ENCODE measurements around the gene TCP1.
"Not testable (repeated sequence)": the region's sequence is repeated elsewhere in the genome, so short reads cannot be mapped to it uniquely, and the experiment has no call there.

GRCh38 chr6:159794976-159795375, 5.6 kb upstream of the TCP1 start:
- not testable (repeated sequence) for TF ChIP-seq EZH2phosphoT487 (IDR thresholded peaks at IDR 0.05; ENCODE audit: insufficient read depth, low read depth); EZH2 (IDR thresholded peaks at IDR 0.05; ENCODE audit: insufficient read depth, poor library complexity, severe bottlenecking)

Data from GM23248 (cell line).